Naive thymus-derived CD8-positive, alpha-beta T cell (primary cell): Measurements from ENCODE around the gene IL2RA. TPM values are rescaled to one million over a fixed set of nuclear protein-coding genes. Genes with fewer than 3 reads are reported as not detected.

Experiments used
- ATAC-seq, 2 donors: fragments of 150-1000 bp; cut with Tn5 transposase in 1 of 2; sonication (Bioruptor Pico), chemical (Tn5 transposase) in 1 of 2; 1 replicate in 1 of 2; 2 replicates in 1 of 2; pipeline ENCODE4 v1.10.0; 2021; ENCODE audit warnings: mild to moderate bottlenecking in 2 of 2, moderate library complexity in 2 of 2
- POLR2A ChIA-PET: fragments of 350-600 bp; sonication (Branson Sonifier 250); formaldehyde crosslinking; loops from one replicate; lab custom pipeline; 2021; ENCODE audit warnings: antibody characterized with exemption; lab: Charles Lee
- DNase-seq, 10 donors: peaks; one replicate each; pipeline versions ENCODE4 v3.0.0 to v3.0.0-alpha.2; 2020 to 2022
- H3K27ac Mint-ChIP-seq, 10 donors: one replicate each; pipeline ENCODE4 v1.8.0; 2020 to 2022; ENCODE audit warnings: mild to moderate bottlenecking in 10 of 10, mixed read lengths in 10 of 10, moderate library complexity in 4 of 10, inconsistent platforms in 1 of 10
- H3K27me3 Mint-ChIP-seq, 5 donors: one replicate each; pipeline ENCODE4 v1.8.0; 2021 to 2022; ENCODE audit warnings: mixed read lengths in 5 of 5
- H3K36me3 Mint-ChIP-seq, 3 donors: one replicate each; pipeline ENCODE4 v1.8.0; 2020 to 2022; ENCODE audit warnings: mixed read lengths in 3 of 3, mild to moderate bottlenecking in 2 of 3, inconsistent platforms in 1 of 3
- H3K4me1 Mint-ChIP-seq, 4 donors: one replicate each; pipeline ENCODE4 v1.8.0; 2021 to 2022; ENCODE audit warnings: mixed read lengths in 4 of 4
- H3K4me3 Mint-ChIP-seq, 10 donors: one replicate each; pipeline ENCODE4 v1.8.0; 2020 to 2022; ENCODE audit warnings: mild to moderate bottlenecking in 10 of 10, mixed read lengths in 10 of 10, moderate library complexity in 6 of 10, inconsistent platforms in 1 of 10
- H3K9me3 Mint-ChIP-seq, 9 donors: one replicate each; pipeline ENCODE4 v1.8.0; 2020 to 2022; ENCODE audit warnings: mixed read lengths in 9 of 9, mild to moderate bottlenecking in 3 of 9, inconsistent platforms in 1 of 9, moderate library complexity in 1 of 9
- polyA plus RNA-seq, 3 donors: library from polyadenylated mRNA; unstranded; fragments of 300-500 nt; fragmentation: Illumina TruSeq; gene quantifications; one replicate each; pipeline ENCODE4 v1.2.3, GENCODE V29; 2021
- total RNA-seq, 8 experiments: library from RNA in 2 of 8; stranded (reverse) in 2 of 8; gene quantifications; one replicate each; pipeline ENCODE4 v1.2.3 and lab custom pipeline; 2021 to 2026

IL2RA gene
- total and polyA plus RNA-seq, 5 experiments from 2014 or later: 0.07 to 1.4 (median 0.25) TPM

DNA sequence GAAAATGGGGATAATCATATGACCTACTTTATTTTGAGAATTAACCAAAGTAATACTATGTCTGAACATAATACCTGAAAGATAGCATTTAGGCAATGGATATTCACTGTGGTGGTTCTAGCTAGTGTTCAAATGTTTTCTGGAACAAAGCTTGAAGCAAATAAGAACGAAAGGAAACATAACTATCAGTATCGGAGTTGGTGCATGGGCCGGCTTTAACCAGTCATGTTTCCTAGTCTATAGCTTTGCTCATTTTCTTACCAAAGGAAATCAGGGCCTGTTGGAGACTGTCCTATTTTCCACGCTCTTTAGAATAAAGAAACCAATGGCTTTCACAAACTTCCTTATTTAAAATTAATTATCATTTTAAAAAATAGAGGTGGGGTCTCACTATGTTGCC, 8.9 kb downstream of the IL2RA start:
- Mint-ChIP-seq H3K27me3 (peaks cover 0 to 2% (median 0%) of the 10 kb centered on the region in 5 donors), H3K36me3 (no peaks in the 10 kb centered on the region), H3K9me3 (no peaks in the 10 kb centered on the region), H3K4me1 (peaks cover 38 to 77% (median 57%) of the 10 kb centered on the region in 4 donors), H3K27ac (peak overlapping the region in 8 of 10 donors; percentile 83 to 94 (median 90)), H3K4me3 (peak overlapping the region in 7 of 10 donors; percentile 8 to 89 (median 83))
- DNase-seq: peak in 1 of 10 donors; percentile 7
- POLR2A ChIA-PET: interaction anchor here (0.9 to 9.1 kb wide), 6 partner anchors 8 to 40 kb away, joined by 3 to 77 read pairs (median 4); no protein-coding TSS in a partner anchor
- no peak for ATAC-seq

DNA sequence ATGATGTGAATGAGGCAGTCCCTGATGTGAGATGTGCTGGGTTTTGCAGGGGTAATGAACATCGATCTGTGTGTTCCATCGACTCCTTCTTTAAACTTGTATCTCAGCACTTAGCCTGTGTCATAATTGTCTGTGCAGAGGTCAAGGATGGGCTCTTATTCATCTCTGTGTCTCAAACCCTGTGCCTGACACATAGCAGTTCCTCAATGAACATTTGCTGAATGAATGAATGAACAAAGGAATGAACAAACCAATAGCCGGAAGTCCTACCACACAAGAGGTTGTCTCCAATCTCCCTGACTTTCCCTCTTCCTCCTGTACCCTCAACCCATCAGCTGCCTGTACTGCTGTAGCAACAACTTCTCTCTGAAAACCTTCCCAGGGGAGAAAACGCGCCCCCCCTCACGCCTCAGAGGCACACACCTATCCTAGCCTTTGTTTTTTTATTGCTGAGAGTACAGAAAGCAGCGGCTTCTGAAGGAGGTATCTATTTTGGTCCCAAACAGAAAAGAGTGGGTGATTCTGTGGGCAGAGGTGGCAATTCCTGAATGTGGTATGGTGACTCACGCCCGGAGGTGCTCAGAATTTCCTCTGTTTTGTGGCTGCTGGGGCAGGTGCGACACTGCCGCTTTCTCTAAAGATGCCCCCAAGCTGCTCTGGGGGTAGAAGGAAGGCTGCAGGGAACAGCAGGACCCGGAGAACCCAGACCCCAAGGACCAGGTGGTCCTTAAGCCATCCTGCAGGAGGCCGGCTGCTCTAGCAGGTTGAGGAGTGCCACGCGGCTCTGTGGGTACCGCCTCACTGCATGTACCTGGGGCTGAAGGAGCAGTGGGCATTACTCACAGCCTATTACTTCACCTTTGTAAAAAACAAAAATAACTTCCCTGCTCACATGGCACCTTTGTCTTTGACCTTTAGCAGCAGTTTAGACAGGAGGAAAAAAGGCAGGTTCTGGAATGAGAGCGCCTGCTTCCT, 9.6 kb downstream of the IL2RA start:
- peaks cover 40 to 77% (median 58%) of the 10 kb centered on the region in 4 donors for H3K4me1 Mint-ChIP-seq
- peak overlapping the region; percentile 82 to 94 (median 88) for H3K27ac Mint-ChIP-seq
- H3K36me3 Mint-ChIP-seq: no peaks in the 10 kb centered on the region
- no peaks in the 10 kb centered on the region for H3K9me3 Mint-ChIP-seq
- peaks cover 0 to 2% (median 0%) of the 10 kb centered on the region in 5 donors for H3K27me3 Mint-ChIP-seq
- peak; percentile 24 to 66 for ATAC-seq
- POLR2A ChIA-PET: interaction anchor here (0.6 to 9.1 kb wide), 12 partner anchors 9 to 349 kb away, joined by 3 to 77 read pairs (median 4); no protein-coding TSS in a partner anchor
- DNase-seq: peak in 9 of 10 donors; percentile 34 to 81 (median 60)
- peak overlapping the region; percentile 57 to 89 (median 82) for H3K4me3 Mint-ChIP-seq

DNA sequence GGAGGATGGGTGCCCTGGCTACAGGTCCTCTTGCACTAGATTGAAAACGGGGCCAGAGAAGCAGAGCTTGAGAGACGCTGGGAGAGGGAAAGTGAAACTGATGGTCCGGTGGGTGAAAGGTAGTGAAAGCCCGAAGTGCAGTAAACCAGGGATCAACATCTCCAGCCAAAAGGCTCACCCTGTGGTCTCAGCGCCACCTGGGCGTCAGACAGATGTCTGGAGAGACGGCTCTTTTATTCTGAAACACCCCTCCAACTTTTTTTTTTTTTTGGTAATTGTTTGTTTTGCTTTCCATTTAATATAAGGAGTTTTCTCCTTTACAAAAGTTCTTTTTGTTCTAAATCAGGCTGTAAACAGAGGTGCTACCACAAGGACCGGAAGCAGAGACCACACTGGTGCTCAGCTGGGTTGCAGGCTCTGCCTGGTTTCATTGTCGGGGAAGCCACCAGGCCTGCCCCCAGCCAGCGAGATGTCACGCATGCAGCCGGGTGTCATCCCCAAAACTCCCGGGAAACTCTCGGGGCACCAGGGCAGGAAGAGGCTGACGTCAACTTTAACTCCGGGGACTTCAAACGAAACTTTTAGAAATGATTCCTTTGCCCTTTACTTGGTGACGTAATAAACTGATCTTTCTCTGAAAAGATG, 11.2 kb downstream of the IL2RA start:
- DNase-seq (peak; percentile 72 to 95 (median 90)), ATAC-seq (peak; percentile 81 to 94)
- POLR2A ChIA-PET: interaction anchor here (0.7 to 9.1 kb wide), 15 partner anchors 9 to 351 kb away, joined by 3 to 77 read pairs (median 4); partner anchors contain the start of genes ANKRD16, FBH1 and IL2RA
- Mint-ChIP-seq H3K27me3 (peaks cover 0 to 2% (median 0%) of the 10 kb centered on the region in 5 donors), H3K9me3 (no peaks in the 10 kb centered on the region), H3K4me1 (peaks cover 42 to 81% (median 68%) of the 10 kb centered on the region in 4 donors), H3K36me3 (no peaks in the 10 kb centered on the region), H3K4me3 (peak overlapping the region; percentile 84 to 98 (median 94)), H3K27ac (peak overlapping the region; percentile 94 to 98 (median 96))

DNA sequence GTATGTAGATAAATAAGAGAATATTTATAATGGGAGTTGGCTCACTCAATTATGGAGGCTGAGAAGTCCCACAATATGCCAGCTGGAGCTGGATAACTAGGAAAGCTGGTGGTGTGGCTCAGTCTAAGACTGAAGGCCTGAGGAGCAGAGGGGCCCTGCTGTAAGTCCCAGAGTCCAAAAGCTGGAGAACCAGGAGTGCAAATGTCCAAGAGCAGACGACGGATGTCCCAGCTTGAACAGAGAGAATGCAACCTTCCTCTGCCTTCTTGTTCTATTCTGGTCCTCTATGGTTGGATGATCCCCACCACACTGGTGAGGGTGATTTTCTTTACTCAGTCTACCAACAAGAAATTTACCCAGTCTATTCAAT, 13.2 kb downstream of the IL2RA start:
- Mint-ChIP-seq H3K4me1 (peaks cover 46 to 89% (median 82%) of the 10 kb centered on the region in 4 donors), H3K4me3 (peak overlapping the region in 5 of 10 donors; percentile 3 to 84 (median 39)), H3K36me3 (no peaks in the 10 kb centered on the region), H3K27me3 (peaks cover 0 to 2% (median 0%) of the 10 kb centered on the region in 5 donors), H3K9me3 (no peaks in the 10 kb centered on the region), H3K27ac (peak overlapping the region in 6 of 10 donors; percentile 23 to 98 (median 96))
- ATAC-seq (no peak), DNase-seq (no peak)
- POLR2A ChIA-PET: interaction anchor here (0.6 to 4.5 kb wide), 5 partner anchors 11 to 113 kb away, joined by 3 to 23 read pairs (median 10); no protein-coding TSS in a partner anchor

DNA sequence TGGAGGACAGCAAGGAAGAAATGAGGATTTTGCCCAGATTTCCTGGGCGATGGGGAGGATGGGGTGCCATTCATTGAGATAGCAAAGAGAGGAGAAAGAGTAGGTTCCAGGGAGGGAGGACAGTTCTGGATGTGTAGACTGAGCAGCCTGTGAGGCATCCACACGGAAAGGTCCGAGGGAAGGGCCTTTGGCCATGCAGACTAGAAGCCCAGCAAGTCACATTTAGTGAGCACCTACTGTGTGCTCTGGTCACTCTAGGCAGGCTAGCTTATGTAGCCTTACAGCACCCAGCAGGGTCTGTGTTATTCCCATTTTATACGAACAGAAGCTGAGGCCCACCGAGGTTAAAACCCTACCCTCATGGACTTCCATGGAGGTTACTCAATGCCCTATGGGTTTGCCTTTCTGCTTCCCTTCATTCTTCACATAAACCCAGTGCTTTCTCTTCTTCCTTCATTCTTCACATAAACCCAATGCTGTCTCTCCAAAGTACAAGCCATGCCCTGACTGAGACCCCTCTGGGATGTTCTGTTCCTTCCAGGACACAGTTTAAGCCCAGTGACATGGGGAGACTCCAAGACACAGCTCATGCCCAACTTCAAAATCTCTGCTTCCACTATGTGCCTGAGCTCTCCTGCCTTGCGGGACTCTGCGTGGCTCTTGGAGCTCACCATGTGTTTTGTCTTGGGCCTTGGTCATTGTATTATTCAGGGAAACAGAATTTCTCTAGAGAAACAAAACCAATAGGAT, 13.7 kb downstream of the IL2RA start:
- Mint-ChIP-seq H3K36me3 (no peaks in the 10 kb centered on the region), H3K27ac (peak overlapping the region in 7 of 10 donors; percentile 16 to 98 (median 60)), H3K27me3 (peaks cover 0 to 2% (median 0%) of the 10 kb centered on the region in 5 donors), H3K4me3 (peak overlapping the region in 3 of 10 donors; percentile 40 to 61 (median 46)), H3K9me3 (no peaks in the 10 kb centered on the region), H3K4me1 (peaks cover 47 to 88% (median 81%) of the 10 kb centered on the region in 4 donors)
- POLR2A ChIA-PET: interaction anchor here (0.6 to 4.5 kb wide), 4 partner anchors 10 to 113 kb away, joined by 3 to 23 read pairs (median 8); no protein-coding TSS in a partner anchor
- no peak for ATAC-seq
- DNase-seq: no peak

DNA sequence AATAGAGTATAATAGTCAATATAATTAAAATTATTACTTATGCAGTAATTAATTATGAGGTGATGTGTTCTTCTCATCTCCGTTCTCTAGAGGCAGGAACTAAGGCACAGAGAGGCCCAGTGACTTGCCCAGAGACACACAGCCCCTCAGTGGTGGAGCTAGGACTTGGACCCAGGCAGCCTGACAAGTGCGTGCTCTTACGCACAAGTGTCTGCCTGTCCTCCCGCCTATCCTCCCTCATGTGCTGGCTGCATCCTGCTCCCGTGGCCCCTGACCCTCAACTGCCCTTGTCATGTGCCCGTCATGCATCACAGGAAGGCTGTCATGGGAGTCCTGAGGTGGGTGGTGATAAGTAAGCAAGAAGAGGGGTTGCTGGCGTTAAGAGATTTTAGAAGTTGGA, 14.3 kb downstream of the IL2RA start:
- Mint-ChIP-seq H3K27me3 (peaks cover 0 to 2% (median 0%) of the 10 kb centered on the region in 5 donors), H3K4me1 (peaks cover 43 to 89% (median 78%) of the 10 kb centered on the region in 4 donors), H3K9me3 (no peaks in the 10 kb centered on the region), H3K27ac (peak overlapping the region in 3 of 10 donors; percentile 16 to 96 (median 60)), H3K36me3 (no peaks in the 10 kb centered on the region), H3K4me3 (peak overlapping the region in 2 of 10 donors; percentile 33 to 40)
- DNase-seq: no peak
- no peak for ATAC-seq
- POLR2A ChIA-PET: interaction anchor here (2.4 to 4.5 kb wide), 2 partner anchors 10 to 34 kb away, joined by 12 to 23 read pairs; no protein-coding TSS in a partner anchor

DNA sequence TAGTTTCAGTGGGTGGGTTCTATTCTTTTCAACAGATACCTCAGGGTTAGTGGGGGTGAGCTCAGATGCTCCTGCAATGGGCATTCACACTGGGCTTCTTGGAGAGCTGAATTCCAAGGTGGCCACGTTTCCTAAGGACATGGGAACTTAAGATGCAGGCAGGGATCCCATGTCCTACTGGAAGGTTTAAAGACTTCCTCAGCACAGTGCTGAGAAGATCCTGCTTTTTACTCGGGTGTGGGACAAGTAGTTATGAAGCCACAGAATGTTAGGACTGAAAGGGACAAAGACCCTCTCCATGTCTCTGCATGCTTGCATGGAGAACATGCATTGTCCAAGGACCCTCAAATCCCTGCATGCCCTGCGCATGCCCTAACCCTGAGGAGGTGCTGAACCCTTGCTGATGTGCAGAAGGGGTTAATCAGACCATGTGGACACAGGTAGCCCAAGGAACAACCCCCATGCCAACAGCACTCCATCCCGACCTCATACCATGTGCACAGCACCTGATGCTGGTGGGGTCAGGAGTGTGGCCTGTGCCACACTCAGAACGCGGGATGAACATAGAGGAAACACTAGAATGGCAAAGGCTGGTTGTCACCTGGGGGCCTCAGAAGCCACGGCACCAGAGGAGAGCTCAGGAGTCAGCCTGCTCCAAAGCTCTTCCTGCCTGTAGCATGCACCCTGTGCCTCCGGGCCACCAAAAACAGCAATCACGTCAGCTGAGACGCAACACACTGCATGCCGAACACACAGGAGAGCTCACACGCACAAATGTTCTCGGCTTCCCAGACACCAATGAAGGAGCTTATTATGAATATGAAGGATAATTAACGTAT, 15.2 kb downstream of the IL2RA start:
- Mint-ChIP-seq H3K36me3 (no peaks in the 10 kb centered on the region), H3K27ac (peak overlapping the region in 3 of 10 donors; percentile 13 to 83 (median 42)), H3K4me1 (peaks cover 34 to 80% (median 70%) of the 10 kb centered on the region in 4 donors), H3K4me3 (peak overlapping the region in 1 of 10 donors; percentile 11), H3K9me3 (no peaks in the 10 kb centered on the region), H3K27me3 (peaks cover 0 to 2% (median 0%) of the 10 kb centered on the region in 5 donors)
- POLR2A ChIA-PET: interaction anchor here (1.2 kb wide), 1 partner anchor 15 kb away, joined by 3 read pairs; the partner anchor contains the start of gene IL2RA
- no peak for DNase-seq
- no peak for ATAC-seq

DNA sequence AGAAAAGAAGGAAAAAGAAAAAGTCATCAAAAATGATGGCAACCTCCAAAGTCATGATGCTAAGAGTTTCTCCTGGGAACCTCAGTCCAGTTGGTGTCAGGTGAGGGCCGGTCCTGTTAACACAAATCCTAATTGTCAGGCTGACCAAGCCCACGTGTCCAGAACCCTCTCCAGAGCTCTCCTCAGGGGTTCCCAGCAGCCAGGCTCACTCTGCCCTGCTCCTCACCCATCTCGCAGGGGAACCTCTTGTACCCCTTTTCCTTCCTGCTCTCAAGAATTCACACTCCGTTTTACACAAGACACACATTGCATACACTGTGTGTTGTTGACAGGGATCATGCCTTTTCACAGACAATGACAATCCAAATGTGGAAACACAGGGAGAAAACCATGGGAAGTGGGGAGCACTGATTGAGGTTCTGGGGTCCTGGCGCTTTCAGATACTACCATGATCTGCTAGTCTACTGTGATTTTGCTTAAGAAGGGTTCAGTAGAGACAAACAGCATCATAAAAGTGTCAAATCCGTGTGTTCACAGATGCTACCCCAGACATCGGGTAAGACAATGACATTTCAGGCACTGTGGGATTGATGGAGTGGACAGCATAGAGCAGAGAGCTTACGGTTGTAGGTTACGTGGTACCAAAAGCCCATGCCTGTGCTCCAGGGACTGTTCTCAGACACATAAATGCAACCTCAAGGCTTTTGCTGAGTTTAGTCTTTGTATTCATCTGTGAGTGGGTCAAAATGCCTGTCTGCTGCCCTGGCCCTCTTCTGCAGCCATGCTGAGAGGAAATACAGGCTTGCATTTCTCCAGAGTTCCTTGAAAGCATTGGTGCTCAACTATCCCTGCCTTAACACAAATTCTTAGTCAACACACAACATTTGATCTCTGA, 16.0 kb downstream of the IL2RA start:
- peaks cover 33 to 75% (median 65%) of the 10 kb centered on the region in 4 donors for H3K4me1 Mint-ChIP-seq
- POLR2A ChIA-PET: interaction anchor here (1.0 to 1.2 kb wide), 2 partner anchors 16 to 32 kb away, joined by 3 read pairs; partner anchors contain the start of gene IL2RA
- peak overlapping the region in 3 of 10 donors; percentile 13 to 83 (median 21) for H3K27ac Mint-ChIP-seq
- ATAC-seq (no peak), DNase-seq (no peak)
- H3K9me3 Mint-ChIP-seq: no peaks in the 10 kb centered on the region
- no peaks in the 10 kb centered on the region for H3K36me3 Mint-ChIP-seq
- H3K27me3 Mint-ChIP-seq: peaks cover 0 to 2% (median 0%) of the 10 kb centered on the region in 5 donors
- H3K4me3 Mint-ChIP-seq: peak overlapping the region in 9 of 10 donors; percentile 2 to 87 (median 61)

DNA sequence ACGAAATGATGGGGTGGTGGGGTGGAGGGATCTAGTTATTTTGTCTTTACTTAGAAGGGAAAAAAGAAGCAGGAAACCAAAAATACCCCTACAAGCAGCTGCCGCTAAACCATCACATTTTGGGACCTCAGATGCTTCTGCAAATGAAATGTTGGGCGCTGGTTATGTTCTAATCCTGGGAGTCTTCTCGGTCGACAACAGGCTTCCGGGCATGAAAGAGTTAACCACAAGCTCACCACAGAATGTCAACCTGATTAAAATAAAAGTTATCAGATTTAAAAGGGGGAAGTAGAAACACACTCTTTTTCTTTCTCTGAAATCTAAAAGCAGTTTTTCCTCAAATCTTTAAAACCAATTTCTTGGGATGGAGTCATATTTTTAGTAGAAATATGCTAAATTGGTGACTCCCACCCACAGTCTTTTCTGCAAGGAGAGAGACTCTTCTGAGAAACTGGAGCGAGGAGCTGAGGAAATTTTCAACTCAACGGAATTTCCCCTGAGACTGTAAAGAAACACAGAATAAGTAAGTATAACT, 16.8 kb downstream of the IL2RA start:
- peak in 1 of 10 donors; percentile 24 for DNase-seq
- Mint-ChIP-seq H3K27ac (peak overlapping the region in 4 of 10 donors; percentile 21 to 83 (median 36)), H3K9me3 (no peaks in the 10 kb centered on the region), H3K4me1 (peaks cover 27 to 68% (median 58%) of the 10 kb centered on the region in 4 donors), H3K36me3 (no peaks in the 10 kb centered on the region), H3K27me3 (no peaks in the 10 kb centered on the region), H3K4me3 (peak overlapping the region; percentile 33 to 87 (median 62))
- POLR2A ChIA-PET: interaction anchor here (1.0 kb wide), 1 partner anchor 31 kb away, joined by 3 read pairs; no protein-coding TSS in a partner anchor
- no peak for ATAC-seq
